H1 (cell line): Measurements from ENCODE around the gene PRR33. TPM values are rescaled to one million over a fixed set of nuclear protein-coding genes. Genes with fewer than 3 reads are reported as not detected.

ENCODE experiments used
- CTCF ChIA-PET: fragments of 300-600 bp; sonication (Branson Sonifier 250); formaldehyde crosslinking; loops from one replicate; lab custom pipeline; 2021; ENCODE audit not compliant: partially characterized antibody; lab: Charles Lee
- POLR2A ChIA-PET: fragments of 300-600 bp; sonication (Branson Sonifier 250); formaldehyde crosslinking; loops from one replicate; lab custom pipeline; 2021; ENCODE audit warnings: inconsistent platforms; ENCODE audit not compliant: partially characterized antibody; lab: Charles Lee
- DNase-seq, 2 experiments: peaks; one replicate each; pipeline versions ENCODE4 v3.0.0 to v3.0.0-alpha.2; 2010 to 2022; ENCODE audit warnings: low spot score in 2 of 2, low read depth in 1 of 2, mixed read lengths in 1 of 2
- FAIRE-seq: peaks from 2 replicates; lab custom pipeline; 2011; peaks lifted over from hg19 to GRCh38; lab: Jason Lieb, UNC
- H2AFZ ChIP-seq: 2 replicates; pipeline ENCODE4 v1.8.1; 2012; ENCODE audit warnings: low read length, inconsistent platforms
- H2AK5ac ChIP-seq: 2 replicates; pipeline ENCODE4 v1.6.1; 2013; ENCODE audit warnings: low read depth, low read length
- H2BK120ac ChIP-seq: replicated peaks from 2 replicates; pipeline ENCODE3; 2013; ENCODE audit warnings: low read depth, low read length, inconsistent platforms
- H2BK12ac ChIP-seq: 2 replicates; pipeline ENCODE4 v1.6.1; 2013; ENCODE audit warnings: low read depth, low read length
- H2BK15ac ChIP-seq: 2 replicates; pipeline ENCODE4 v1.6.1; 2013; ENCODE audit warnings: low read length
- H2BK20ac ChIP-seq: 2 replicates; pipeline ENCODE4 v1.6.1; 2013; ENCODE audit warnings: low read length
- H2BK5ac ChIP-seq: 2 replicates; pipeline ENCODE4 v1.6.1; 2013; ENCODE audit warnings: low read depth, low read length
- H3K14ac ChIP-seq: 2 replicates; pipeline ENCODE4 v1.6.1; 2013; ENCODE audit warnings: inconsistent platforms; ENCODE audit not compliant: insufficient read length
- H3K18ac ChIP-seq: 2 replicates; pipeline ENCODE4 v1.6.1; 2013; ENCODE audit warnings: low read length; ENCODE audit errors: extremely low read depth
- H3K23ac ChIP-seq: 2 replicates; pipeline ENCODE4 v1.6.1; 2013; ENCODE audit warnings: inconsistent platforms; ENCODE audit not compliant: insufficient read length
- H3K23me2 ChIP-seq: 2 replicates; pipeline ENCODE4 v1.6.1; 2013; ENCODE audit warnings: low read depth, low read length
- H3K27ac ChIP-seq: 2 replicates; pipeline ENCODE4 v1.6.1; 2011; ENCODE audit warnings: low read depth, low read length, inconsistent platforms
- H3K27me3 ChIP-seq, 4 experiments: replicated peaks in 1 of 4; 1 replicate in 1 of 4; 2 replicates in 3 of 4; pipeline versions ENCODE4 v1.6.1 to v1.8.1; 2011 to 2013; ENCODE audit warnings: low read length in 3 of 4, mild to moderate bottlenecking in 3 of 4, inconsistent platforms in 2 of 4, mixed read lengths in 2 of 4, moderate library complexity in 1 of 4; ENCODE audit not compliant: control insufficient read depth in 3 of 4, insufficient read depth in 3 of 4; ENCODE audit errors: extremely low read depth in 1 of 4
- H3K36me3 ChIP-seq, 4 experiments: 2 replicates each; pipeline versions ENCODE4 v1.6.1 to v1.8.1; 2011 to 2013; ENCODE audit warnings: mild to moderate bottlenecking in 4 of 4, low read length in 3 of 4, moderate library complexity in 2 of 4, control low read depth in 1 of 4, inconsistent platforms in 1 of 4; ENCODE audit not compliant: insufficient read depth in 4 of 4, control insufficient read depth in 2 of 4
- H3K4ac ChIP-seq: replicated peaks from 2 replicates; pipeline ENCODE3; 2013; ENCODE audit warnings: low read length, low read depth, mixed read lengths, inconsistent platforms; ENCODE audit not compliant: insufficient read length
- H3K4me1 ChIP-seq, 4 experiments: replicated peaks in 1 of 4; 1 replicate in 1 of 4; 2 replicates in 3 of 4; pipeline versions ENCODE4 v1.6.1 to v1.8.1; 2011 to 2013; ENCODE audit warnings: low read length in 3 of 4, inconsistent platforms in 2 of 4, mixed read lengths in 1 of 4; ENCODE audit not compliant: insufficient read depth in 4 of 4, control insufficient read depth in 3 of 4
- H3K4me2 ChIP-seq, 2 experiments: 2 replicates each; pipeline versions ENCODE4 v1.6.1 to v1.8.1; 2011 to 2013; ENCODE audit warnings: low read depth in 2 of 2, low read length in 2 of 2, control low read depth in 1 of 2, inconsistent platforms in 1 of 2, mild to moderate bottlenecking in 1 of 2; ENCODE audit not compliant: insufficient read depth in 1 of 2
- H3K4me3 ChIP-seq, 4 experiments: fragments of 200-600, 300-600 bp in 1 of 4; sonication (generic), shearing (Covaris generic), sonication (Bioruptor Twin) in 1 of 4; 2 replicates each; pipeline versions ENCODE4 v1.5.1 to v1.8.1; 2011 to 2016; ENCODE audit warnings: low read length in 4 of 4, low read depth in 3 of 4, control low read depth in 2 of 4, inconsistent platforms in 2 of 4, mild to moderate bottlenecking in 2 of 4, mixed read lengths in 1 of 4, moderate library complexity in 1 of 4; ENCODE audit not compliant: insufficient read depth in 2 of 4; ENCODE audit errors: extremely low read depth in 1 of 4
- H3K56ac ChIP-seq: replicated peaks from 2 replicates; pipeline ENCODE3; 2013; ENCODE audit warnings: low read depth, mild to moderate bottlenecking, mixed read lengths, low read length, inconsistent platforms; ENCODE audit not compliant: insufficient read length
- H3K79me1 ChIP-seq: 2 replicates; pipeline ENCODE4 v1.6.1; 2013; ENCODE audit warnings: low read depth, low read length, control low read depth
- H3K79me2 ChIP-seq, 2 experiments: 2 replicates each; pipeline versions ENCODE4 v1.6.1 to v1.8.1; 2012 to 2013; ENCODE audit warnings: low read length in 2 of 2, mild to moderate bottlenecking in 2 of 2, inconsistent platforms in 1 of 2; ENCODE audit not compliant: insufficient read depth in 2 of 2, control insufficient read depth in 1 of 2
- H3K9ac ChIP-seq, 4 experiments: replicated peaks in 1 of 4; 1 replicate in 1 of 4; 2 replicates in 3 of 4; pipeline versions ENCODE4 v1.6.1 to v1.8.1; 2011 to 2013; ENCODE audit warnings: low read depth in 3 of 4, low read length in 3 of 4, control low read depth in 2 of 4, mild to moderate bottlenecking in 2 of 4, moderate library complexity in 2 of 4, inconsistent platforms in 1 of 4; ENCODE audit errors: extremely low read depth in 1 of 4
- H3K9me3 ChIP-seq, 2 experiments: 2 replicates each; pipeline versions ENCODE4 v1.6.1 to v1.8.1; 2012 to 2013; ENCODE audit warnings: mild to moderate bottlenecking in 2 of 2, moderate library complexity in 2 of 2, control low read depth in 1 of 2, inconsistent platforms in 1 of 2, low read depth in 1 of 2, low read length in 1 of 2, mixed read lengths in 1 of 2; ENCODE audit not compliant: insufficient read depth in 2 of 2
- H4K20me1 ChIP-seq, 2 experiments: replicated peaks in 1 of 2; 2 replicates each; pipeline versions ENCODE3 to v1.8.1; 2011 to 2013; ENCODE audit warnings: inconsistent platforms in 2 of 2, low read length in 2 of 2, mild to moderate bottlenecking in 1 of 2; ENCODE audit not compliant: insufficient read depth in 2 of 2, control insufficient read depth in 1 of 2
- H4K5ac ChIP-seq: 2 replicates; pipeline ENCODE4 v1.6.1; 2013; ENCODE audit warnings: low read length, low read depth, mixed read lengths, inconsistent platforms; ENCODE audit not compliant: insufficient read length
- H4K8ac ChIP-seq: 2 replicates; pipeline ENCODE4 v1.8.0; 2013; ENCODE audit warnings: mild to moderate bottlenecking, moderate library complexity, low read length, inconsistent platforms; ENCODE audit not compliant: insufficient read depth; ENCODE audit errors: extremely low read depth
- H4K91ac ChIP-seq: replicated peaks from 2 replicates; pipeline ENCODE3; 2013; ENCODE audit warnings: low read length, mixed read lengths, inconsistent platforms; ENCODE audit not compliant: insufficient read length
- HDAC2 ChIP-seq, 2 experiments: fragments of 300-600 bp in 1 of 2; sonication (generic) in 1 of 2; IDR thresholded peaks; 2 replicates each; pipeline ENCODE4 v1.6.1; 2011 to 2012; ENCODE audit warnings: low read depth in 2 of 2, low read length in 2 of 2, mild to moderate bottlenecking in 2 of 2, moderate library complexity in 2 of 2, borderline replicate concordance in 1 of 2, inconsistent platforms in 1 of 2
- JUN ChIP-seq: IDR thresholded peaks from 2 replicates; pipeline ENCODE4 v1.6.1; 2011; ENCODE audit warnings: low read depth, mild to moderate bottlenecking, improper control_type of control experiment, low read length
- KDM4A ChIP-seq: IDR thresholded peaks from one replicate; pipeline ENCODE4 v1.7.1; 2012; ENCODE audit warnings: low read depth, mild to moderate bottlenecking, moderate library complexity, low read length, inconsistent platforms; ENCODE audit not compliant: severe bottlenecking
- TAF1 ChIP-seq: IDR thresholded peaks from 2 replicates; pipeline ENCODE4 v1.6.1; 2011; ENCODE audit warnings: mild to moderate bottlenecking, low read depth, low read length
- WGBS, 2 experiments: shearing (Covaris generic) in 1 of 2; methylation state at CpG; one replicate each; pipeline versions ENCODE4 v1.1.6 to v1.1.7; 2013 to 2015; ENCODE audit warnings: low lambda C conversion rate in 2 of 2, mixed read lengths in 2 of 2, inconsistent platforms in 1 of 2, low coverage in 1 of 2, missing lambda C conversion rate in 1 of 2; ENCODE audit not compliant: insufficient replicate concordance in 2 of 2, insufficient coverage in 1 of 2, insufficient read length in 1 of 2; ENCODE audit errors: extremely low coverage in 1 of 2, missing lambda C conversion rate in 1 of 2; 5-methylcytosine and 5-hydroxymethylcytosine counted together
- polyA plus RNA-seq, 7 experiments: library from polyadenylated mRNA; depleted of rRNA in 3 of 7; stranded (reverse) in 5 of 7; unstranded in 2 of 7; fragments of >200 nt in 5 of 7; fragments of 200-250 nt in 2 of 7; gene quantifications; 1 replicate in 5 of 7; 2 replicates in 1 of 7; 4 replicates in 1 of 7; pipeline versions ENCODE4 v1.2.1 to v1.2.3, GENCODE V29; 2011 to 2013; ENCODE audit warnings: missing spikeins in 2 of 7, mixed read lengths in 2 of 7
- total RNA-seq: library from RNA; stranded (reverse); fragmentation: NEBNext Ultra II Directional; extraction: Animal tissue kit (Norgen Biotek cat#: 25700); gene quantifications from 2 replicates; pipeline ENCODE4 v1.2.1, GENCODE V29; 2021
- TF ChIP-seq, protein P1 (sequence below): IDR thresholded peaks from 2 replicates; pipeline ENCODE4 v1.6.1; 2011; ENCODE audit warnings: low read length, improper control_type of control experiment

Gene PRR33
- total and polyA plus RNA-seq, 2 of the 8 experiments (the other 6 are each of a cell fraction or from before 2014, with no cell fraction given) = 0.02 TPM; not detected in 1

DNA sequence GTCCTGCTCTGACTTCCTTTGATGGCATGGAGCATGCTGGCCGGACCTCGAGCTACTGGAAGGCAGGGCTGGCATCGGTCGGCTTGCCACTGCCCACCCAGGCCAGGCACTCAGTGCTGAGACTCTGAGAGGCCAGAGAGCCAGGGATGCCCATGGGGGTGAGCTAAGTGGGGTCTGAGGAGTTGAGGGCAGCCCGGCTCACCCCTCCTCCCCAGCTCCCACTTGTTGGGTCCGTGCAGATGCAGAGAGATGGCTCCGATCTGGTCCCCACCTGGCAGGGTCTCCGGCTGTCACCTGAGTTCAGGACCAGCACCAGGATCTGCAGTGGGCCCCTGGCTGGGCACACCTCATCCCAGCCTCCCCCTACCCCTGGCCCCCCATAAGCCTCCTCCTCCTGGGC, 25.5 kb downstream of the PRR33 start:
- Histone ChIP-seq H2AK5ac (no peak overlapping the region), H3K23me2 (peaks cover 9% of the 10 kb centered on the region; the same call in 1 of the 2 replicates), H2BK20ac (no peak overlapping the region), H3K4me1 (peaks cover 0 to 13% (median 5%) of the 10 kb centered on the region in 4 experiments; a peak in 5 of 7 replicates), H3K27ac (no peak overlapping the region), H4K20me1 (peaks cover 0 to 2% of the 10 kb centered on the region in 2 experiments), H2BK15ac (no peak overlapping the region), H3K23ac (no peak overlapping the region), H2AFZ (no peak overlapping the region), H3K4me2 (no peak overlapping the region), H3K56ac (no peak overlapping the region), H2BK12ac (no peak overlapping the region), H3K4me3 (no peak overlapping the region), H3K18ac (no peak overlapping the region), H3K79me2 (no peaks in the 10 kb centered on the region), H3K14ac (no peak overlapping the region), H4K8ac (no peak overlapping the region), H4K5ac (no peak overlapping the region), H3K4ac (no peak overlapping the region), H3K9me3 (no peaks in the 10 kb centered on the region), H3K79me1 (no peaks in the 10 kb centered on the region), H2BK5ac (no peak overlapping the region), H3K36me3 (no peaks in the 10 kb centered on the region), H4K91ac (no peak overlapping the region), H3K9ac (no peak overlapping the region), H3K27me3 (peaks cover 0 to 3% (median 0%) of the 10 kb centered on the region in 4 experiments; a peak in 1 of 7 replicates), H2BK120ac (no peak overlapping the region)
- POLR2A ChIA-PET = no interaction called here
- no peak for DNase-seq
- no peak for FAIRE-seq
- TF ChIP-seq, protein P1, sequence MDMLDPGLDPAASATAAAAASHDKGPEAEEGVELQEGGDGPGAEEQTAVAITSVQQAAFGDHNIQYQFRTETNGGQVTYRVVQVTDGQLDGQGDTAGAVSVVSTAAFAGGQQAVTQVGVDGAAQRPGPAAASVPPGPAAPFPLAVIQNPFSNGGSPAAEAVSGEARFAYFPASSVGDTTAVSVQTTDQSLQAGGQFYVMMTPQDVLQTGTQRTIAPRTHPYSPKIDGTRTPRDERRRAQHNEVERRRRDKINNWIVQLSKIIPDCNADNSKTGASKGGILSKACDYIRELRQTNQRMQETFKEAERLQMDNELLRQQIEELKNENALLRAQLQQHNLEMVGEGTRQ = no peak
- TF ChIP-seq JUN (no peak), TAF1 (no peak), KDM4A (no peak), HDAC2 (IDR thresholded peaks at IDR 0.05; ENCODE audit: borderline replicate concordance in 1 of 2, low read depth in 2 of 2, low read length in 2 of 2) (no peak)
- CTCF ChIA-PET = interaction anchor here (0.7 to 4.1 kb wide), 9 partner anchors 10 to 284 kb away, joined by 3 to 23 read pairs (median 3); partner anchors contain the start of gene SYT8
- WGBS, 2 experiments = 81% methylated on average over 7 of the region's 8 CpGs; no CpG with 5 or more reads in 1 of the 2 experiments
